Immature natural killer cell (primary cell): ENCODE results near the gene CHRM2. TPM values are rescaled to one million over a fixed set of nuclear protein-coding genes. Genes with fewer than 3 reads are reported as not detected.

ENCODE experiments used
- DNase-seq, 3 donors: peaks; one replicate each; pipeline ENCODE4 v3.0.0; 2022; ENCODE audit warnings: mixed read lengths in 1 of 3
- H3K27ac Mint-ChIP-seq, 6 donors: one replicate each; pipeline ENCODE4 v1.8.0; 2020; ENCODE audit warnings: mixed read lengths in 6 of 6, mild to moderate bottlenecking in 5 of 6, inconsistent platforms in 4 of 6, moderate library complexity in 3 of 6
- H3K27me3 Mint-ChIP-seq, 3 donors: one replicate each; pipeline ENCODE4 v1.8.0; 2020 to 2021; ENCODE audit warnings: low read depth in 3 of 3, mild to moderate bottlenecking in 3 of 3, mixed read lengths in 3 of 3, moderate library complexity in 3 of 3, inconsistent platforms in 1 of 3
- H3K36me3 Mint-ChIP-seq, 3 donors: one replicate each; pipeline ENCODE4 v1.8.0; 2020; ENCODE audit warnings: mixed read lengths in 3 of 3, inconsistent platforms in 2 of 3, mild to moderate bottlenecking in 2 of 3
- H3K4me1 Mint-ChIP-seq, 2 donors: one replicate each; pipeline ENCODE4 v1.8.0; 2020; ENCODE audit warnings: inconsistent platforms in 2 of 2, mild to moderate bottlenecking in 2 of 2, mixed read lengths in 2 of 2, moderate library complexity in 1 of 2
- H3K4me3 Mint-ChIP-seq, 5 donors: one replicate each; pipeline ENCODE4 v1.8.0; 2020; ENCODE audit warnings: mild to moderate bottlenecking in 5 of 5, mixed read lengths in 5 of 5, inconsistent platforms in 3 of 5, moderate library complexity in 3 of 5
- H3K9me3 Mint-ChIP-seq, 6 donors: one replicate each; pipeline ENCODE4 v1.8.0; 2020; ENCODE audit warnings: mild to moderate bottlenecking in 6 of 6, mixed read lengths in 6 of 6, inconsistent platforms in 4 of 6, moderate library complexity in 3 of 6
- polyA plus RNA-seq, 3 donors: library from polyadenylated mRNA; unstranded; fragments of 300-500 nt; fragmentation: Illumina TruSeq; gene quantifications; one replicate each; pipeline ENCODE4 v1.2.3, GENCODE V29; 2021

CHRM2 gene
- polyA plus RNA-seq, 3 donors from 2014 or later = not detected

DNA sequence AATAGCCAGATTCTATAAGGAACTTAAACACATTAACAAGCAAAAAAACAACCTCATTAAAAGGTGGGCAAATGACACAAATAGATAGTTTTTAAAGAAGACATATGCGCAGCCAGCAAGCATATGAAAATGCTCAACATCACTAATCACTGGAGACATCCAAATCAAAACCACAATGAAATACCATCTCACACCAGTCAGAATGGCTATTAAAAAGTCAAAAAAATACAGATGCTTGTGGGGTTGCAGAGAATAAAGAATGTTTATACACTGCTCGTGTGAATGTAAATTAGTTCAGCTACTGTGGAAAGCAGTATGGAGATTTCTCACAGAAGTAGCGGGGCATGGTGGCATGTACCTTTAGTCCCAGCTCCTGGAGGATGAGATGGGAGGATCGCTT lies 164.0 kb downstream of the CHRM2 start:
- Mint-ChIP-seq H3K4me1 (no peaks in the 10 kb centered on the region), H3K27me3 (peaks cover 0 to 2% (median 0%) of the 10 kb centered on the region in 3 donors), H3K4me3 (no peak overlapping the region), H3K27ac (no peak overlapping the region), H3K36me3 (peaks cover 0 to 6% (median 0%) of the 10 kb centered on the region in 3 donors), H3K9me3 (peaks cover 0 to 58% (median 23%) of the 10 kb centered on the region in 6 donors)
- no peak for DNase-seq

DNA sequence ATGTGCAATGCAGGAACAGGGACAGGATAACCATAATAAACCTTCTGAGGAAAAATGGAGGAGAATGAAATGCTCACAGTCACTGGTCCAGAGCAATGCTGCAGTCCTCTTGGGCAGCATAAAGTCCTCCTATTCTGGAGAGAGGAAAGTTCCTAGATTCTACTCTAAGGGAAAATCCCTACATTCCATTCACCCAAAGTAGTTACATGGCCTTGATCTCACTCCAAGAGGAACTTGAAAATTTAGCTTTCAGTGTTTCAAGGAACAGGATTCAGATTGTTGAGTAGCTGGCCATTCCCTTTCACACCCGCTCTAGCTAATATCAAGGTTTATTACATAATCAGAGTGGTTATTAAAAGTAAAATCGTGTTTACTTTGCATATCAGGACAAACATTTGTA lies 168.3 kb downstream of the CHRM2 start:
- H3K36me3 Mint-ChIP-seq = peaks cover 0 to 6% (median 0%) of the 10 kb centered on the region in 3 donors
- H3K9me3 Mint-ChIP-seq = peaks cover 3 to 52% (median 21%) of the 10 kb centered on the region in 6 donors
- no peak for DNase-seq
- no peak overlapping the region for H3K4me3 Mint-ChIP-seq
- no peaks in the 10 kb centered on the region for H3K4me1 Mint-ChIP-seq
- no peaks in the 10 kb centered on the region for H3K27me3 Mint-ChIP-seq
- no peak overlapping the region for H3K27ac Mint-ChIP-seq

DNA sequence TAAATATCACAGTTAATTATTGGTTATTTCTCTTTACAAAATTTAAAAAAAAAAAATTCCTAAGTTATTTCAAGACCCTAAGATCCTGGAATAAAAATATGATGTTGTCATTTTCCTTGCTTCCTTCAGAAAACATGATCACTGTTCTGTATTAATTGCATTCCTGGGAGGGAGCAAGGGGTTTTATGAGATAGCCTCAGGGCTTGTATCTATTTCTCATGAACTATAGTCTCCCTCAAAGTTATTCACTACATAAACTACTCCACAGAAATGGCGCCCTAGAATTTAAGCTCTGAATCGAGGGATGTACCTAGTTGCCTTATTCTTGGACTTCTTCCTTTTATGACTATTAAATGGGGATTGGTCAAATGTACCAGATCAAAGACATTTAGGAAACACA lies 170.3 kb downstream of the CHRM2 start:
- H3K27me3 Mint-ChIP-seq = peaks cover 0 to 2% (median 0%) of the 10 kb centered on the region in 3 donors
- peaks cover 1 to 49% (median 14%) of the 10 kb centered on the region in 6 donors for H3K9me3 Mint-ChIP-seq
- H3K4me1 Mint-ChIP-seq = no peaks in the 10 kb centered on the region
- no peak for DNase-seq
- no peak overlapping the region for H3K27ac Mint-ChIP-seq
- H3K4me3 Mint-ChIP-seq = no peak overlapping the region
- peaks cover 0 to 3% (median 0%) of the 10 kb centered on the region in 3 donors for H3K36me3 Mint-ChIP-seq

DNA sequence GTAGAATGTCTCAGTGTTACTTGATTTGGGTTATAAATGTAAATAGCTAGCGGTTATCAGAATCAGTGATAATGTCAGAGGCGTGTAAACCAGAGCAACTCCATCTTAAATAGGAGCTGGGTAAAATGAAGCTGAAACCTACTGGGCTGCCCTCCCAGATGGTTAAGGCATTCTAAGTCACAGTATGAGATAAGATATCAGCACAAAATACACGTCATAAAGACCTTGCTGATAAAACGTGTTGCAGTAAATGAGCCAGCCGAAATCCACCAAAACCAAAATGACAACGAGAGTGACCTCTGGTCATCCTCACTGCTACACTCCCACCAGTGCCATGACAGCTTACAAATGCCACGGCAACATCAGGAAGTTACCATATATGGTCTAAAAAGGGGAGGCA lies 172.3 kb downstream of the CHRM2 start:
- no peak for DNase-seq
- Mint-ChIP-seq H3K36me3 (no peaks in the 10 kb centered on the region), H3K27me3 (peaks cover 0 to 4% (median 0%) of the 10 kb centered on the region in 3 donors), H3K9me3 (peaks cover 6 to 47% (median 14%) of the 10 kb centered on the region in 6 donors), H3K4me3 (no peak overlapping the region), H3K27ac (no peak overlapping the region), H3K4me1 (no peaks in the 10 kb centered on the region)

DNA sequence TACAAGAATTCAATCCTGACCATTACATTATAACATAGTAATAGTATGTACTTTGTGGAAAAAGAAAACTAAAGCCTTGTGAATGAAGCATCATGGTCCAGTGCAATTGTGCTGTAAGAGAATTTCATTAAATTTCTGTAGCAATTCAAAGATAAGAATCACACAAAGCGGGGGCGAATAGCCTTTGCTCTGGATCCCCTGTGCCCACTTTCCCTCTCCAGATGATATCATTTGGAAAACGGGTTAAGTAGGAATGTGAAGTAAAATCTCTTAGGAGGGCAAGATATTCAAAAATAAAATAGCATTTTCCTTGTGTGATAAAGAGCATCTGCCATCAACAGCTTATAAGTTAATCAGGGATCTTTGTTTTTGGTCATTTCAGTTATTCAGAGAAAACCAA lies 177.1 kb downstream of the CHRM2 start:
- no peaks in the 10 kb centered on the region for H3K36me3 Mint-ChIP-seq
- H3K27me3 Mint-ChIP-seq = peaks cover 0 to 4% (median 0%) of the 10 kb centered on the region in 3 donors
- H3K4me1 Mint-ChIP-seq = no peaks in the 10 kb centered on the region
- peaks cover 8 to 48% (median 26%) of the 10 kb centered on the region in 6 donors for H3K9me3 Mint-ChIP-seq
- H3K4me3 Mint-ChIP-seq = no peak overlapping the region
- no peak for DNase-seq
- no peak overlapping the region for H3K27ac Mint-ChIP-seq

DNA sequence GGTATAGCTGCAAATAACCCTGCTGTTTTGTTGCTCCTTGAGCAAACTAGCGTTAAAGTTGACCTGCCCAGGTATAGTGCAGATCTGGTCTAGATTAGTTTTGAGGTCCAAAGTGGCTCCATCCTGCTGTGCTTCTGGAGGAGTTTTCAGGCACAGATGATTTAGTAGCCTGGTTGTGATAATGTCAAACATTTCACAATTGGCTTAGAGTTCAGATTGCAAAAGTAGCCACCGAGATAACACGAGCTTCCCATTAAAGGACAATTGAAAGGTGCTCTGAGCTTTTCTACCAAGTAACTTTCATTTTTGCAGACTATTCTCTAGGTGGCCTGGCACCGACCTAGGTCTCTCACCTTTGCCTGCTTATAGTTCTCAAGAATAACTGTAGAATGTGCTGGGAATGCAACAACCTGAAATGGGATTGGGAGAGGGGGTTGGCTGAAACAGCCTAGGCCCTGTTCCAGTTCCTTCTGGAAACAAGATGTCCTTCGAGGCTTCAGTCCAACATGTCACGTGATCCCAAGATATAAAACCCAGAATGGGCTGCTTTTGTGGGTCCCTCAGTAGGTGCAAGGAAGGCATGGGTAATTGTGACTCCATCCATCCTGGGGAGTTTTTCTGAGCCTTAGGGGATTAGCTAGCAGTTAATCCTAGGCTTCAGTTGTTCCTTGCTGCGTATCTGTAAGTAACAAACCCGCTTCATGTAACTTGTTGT lies 201.0 kb downstream of the CHRM2 start:
- Mint-ChIP-seq H3K27ac (no peak overlapping the region), H3K4me3 (no peak overlapping the region), H3K36me3 (no peaks in the 10 kb centered on the region)

More for the DNA sequence above, 201.0 kb downstream of the CHRM2 start:
- Mint-ChIP-seq H3K4me1 (no peaks in the 10 kb centered on the region), H3K27me3 (peaks cover 0 to 1% (median 0%) of the 10 kb centered on the region in 3 donors), H3K9me3 (peaks cover 8 to 40% (median 14%) of the 10 kb centered on the region in 6 donors)
- no peak for DNase-seq
